IMR-90 (cell line): ENCODE data around the gene CLSTN3. TPM values are rescaled to one million over a fixed set of nuclear protein-coding genes. Genes with fewer than 3 reads are reported as not detected.

Experiments
- ATAC-seq: fragments of 200-7000 bp; cut with Tn5 transposase; 2 replicates; pipeline ENCODE4 v1.9.1; 2020; ENCODE audit warnings: low read depth, mild to moderate bottlenecking, moderate library complexity
- BruUV-seq: library from RNA; stranded (reverse); fragments of 400-500 nt; replicated peaks from 2 replicates; lab custom pipeline; 2021; lab: Mats Ljungman, UMichigan
- CTCF ChIA-PET: fragments of 300-600 bp; formaldehyde crosslinking; extraction: SDS; loops from one replicate; lab custom pipeline; 2021; ENCODE audit warnings: antibody characterized with exemption; lab: Yijun Ruan, JAX
- POLR2A ChIA-PET: fragments of 300-600 bp; sonication (Branson Sonifier 250); formaldehyde crosslinking; loops from one replicate; lab custom pipeline; 2022; ENCODE audit warnings: antibody characterized with exemption; ENCODE audit not compliant: unreplicated experiment; lab: Charles Lee
- DNase-seq: peaks from one replicate; pipeline ENCODE4 v3.0.0; 2013
- H2AFZ ChIP-seq: replicated peaks from 2 replicates; pipeline ENCODE3; 2013; ENCODE audit warnings: low read length, mild to moderate bottlenecking; ENCODE audit not compliant: poor library complexity
- H2AK5ac ChIP-seq: 2 replicates; pipeline ENCODE4 v1.6.1; 2013; ENCODE audit warnings: low read depth, low read length, inconsistent platforms
- H2AK9ac ChIP-seq: replicated peaks from 2 replicates; pipeline ENCODE3; 2013; ENCODE audit warnings: mild to moderate bottlenecking, low read depth, low read length, moderate library complexity; ENCODE audit not compliant: poor library complexity
- H2BK120ac ChIP-seq: 2 replicates; pipeline ENCODE4 v1.6.1; 2013; ENCODE audit warnings: low read depth, low read length, inconsistent platforms
- H2BK15ac ChIP-seq: 3 replicates; pipeline ENCODE4 v1.6.1; 2013; ENCODE audit warnings: low read depth, low read length, inconsistent platforms
- H2BK20ac ChIP-seq: 2 replicates; pipeline ENCODE4 v1.6.1; 2013; ENCODE audit warnings: low read depth, mild to moderate bottlenecking, inconsistent platforms, low read length, moderate library complexity
- H2BK5ac ChIP-seq: 2 replicates; pipeline ENCODE4 v1.6.1; 2013; ENCODE audit warnings: mild to moderate bottlenecking, low read depth, low read length, inconsistent platforms; ENCODE audit not compliant: poor library complexity, severe bottlenecking
- H3K14ac ChIP-seq: replicated peaks from 2 replicates; pipeline ENCODE4 v1.6.1; 2013; ENCODE audit warnings: low read depth, low read length, inconsistent platforms
- H3K18ac ChIP-seq: 2 replicates; pipeline ENCODE4 v1.6.1; 2013; ENCODE audit warnings: low read depth, low read length, control low read depth
- H3K23ac ChIP-seq: 2 replicates; pipeline ENCODE4 v1.6.1; 2013; ENCODE audit warnings: low read depth, low read length, inconsistent platforms
- H3K27ac ChIP-seq: 2 replicates; pipeline ENCODE4 v1.5.1; 2013; ENCODE audit warnings: mild to moderate bottlenecking, control low read depth, low read length; ENCODE audit not compliant: insufficient read depth
- H3K27me3 ChIP-seq: 2 replicates; pipeline ENCODE4 v1.6.1; 2013; ENCODE audit warnings: low read length; ENCODE audit not compliant: control insufficient read depth, insufficient read depth
- H3K36me3 ChIP-seq: 2 replicates; pipeline ENCODE4 v1.6.1; 2013; ENCODE audit warnings: low read length, mixed read lengths; ENCODE audit not compliant: control insufficient read depth, insufficient read depth
- H3K4ac ChIP-seq: 2 replicates; pipeline ENCODE4 v1.6.1; 2013; ENCODE audit warnings: low read depth, low read length, inconsistent platforms
- H3K4me1 ChIP-seq: 2 replicates; pipeline ENCODE4 v1.6.1; 2013; ENCODE audit warnings: low read length, mixed read lengths; ENCODE audit not compliant: control insufficient read depth, insufficient read depth
- H3K4me2 ChIP-seq: 2 replicates; pipeline ENCODE4 v1.6.1; 2013; ENCODE audit warnings: low read depth, mild to moderate bottlenecking, control low read depth, low read length, moderate library complexity
- H3K4me3 ChIP-seq: 2 replicates; pipeline ENCODE4 v1.5.1; 2013; ENCODE audit warnings: low read depth, mild to moderate bottlenecking, control low read depth, low read length, moderate library complexity; ENCODE audit not compliant: insufficient read depth
- H3K56ac ChIP-seq: 2 replicates; pipeline ENCODE4 v1.6.1; 2013; ENCODE audit warnings: low read length, inconsistent platforms; ENCODE audit not compliant: insufficient read depth; ENCODE audit errors: extremely low read depth
- H3K79me1 ChIP-seq, 2 experiments: 2 replicates each; pipeline ENCODE4 v1.6.1; 2013; ENCODE audit warnings: low read length in 2 of 2, inconsistent platforms in 1 of 2, low read depth in 1 of 2
- H3K9ac ChIP-seq: 2 replicates; pipeline ENCODE4 v1.6.1; 2013; ENCODE audit warnings: low read depth, low read length, control low read depth
- H3K9me1 ChIP-seq: 2 replicates; pipeline ENCODE4 v1.6.1; 2013; ENCODE audit warnings: low read length, inconsistent platforms; ENCODE audit not compliant: insufficient read depth
- H3K9me3 ChIP-seq: 2 replicates; pipeline ENCODE4 v1.6.1; 2013; ENCODE audit warnings: low read length; ENCODE audit not compliant: control insufficient read depth, insufficient read depth
- H4K20me1 ChIP-seq: 2 replicates; pipeline ENCODE4 v1.6.1; 2013; ENCODE audit warnings: low read length, inconsistent platforms; ENCODE audit not compliant: insufficient read depth
- H4K5ac ChIP-seq: 2 replicates; pipeline ENCODE4 v1.6.1; 2013; ENCODE audit warnings: mild to moderate bottlenecking, low read depth, low read length, control low read depth
- H4K8ac ChIP-seq, 2 experiments: 2 replicates each; pipeline ENCODE4 v1.6.1; 2013; ENCODE audit warnings: low read depth in 2 of 2, low read length in 2 of 2, control low read depth in 1 of 2, inconsistent platforms in 1 of 2
- H4K91ac ChIP-seq: 2 replicates; pipeline ENCODE4 v1.6.1; 2013; ENCODE audit warnings: low read depth, low read length, inconsistent platforms; ENCODE audit not compliant: insufficient read depth
- ELK1 ChIP-seq: fragments of 150-350 bp; IDR thresholded peaks from 2 replicates; pipeline ENCODE4 v1.6.1; 2016; ENCODE audit warnings: low read depth, mild to moderate bottlenecking, low read length, moderate library complexity, borderline replicate concordance
- FOS ChIP-seq: fragments of 150-350 bp; IDR thresholded peaks from 2 replicates; pipeline ENCODE4 v1.6.1; 2016; ENCODE audit warnings: low read depth, low read length
- POLR2A ChIP-seq: IDR thresholded peaks from 2 replicates; pipeline ENCODE4 v1.6.1; 2012; ENCODE audit warnings: mild to moderate bottlenecking, low read depth, low read length
- WGBS, 2 experiments: methylation state at CpG; one replicate each; pipeline versions ENCODE4 v1.1.5 to v1.1.7; 2013; ENCODE audit warnings: missing lambda C conversion rate in 2 of 2; ENCODE audit not compliant: insufficient read length in 1 of 2; ENCODE audit errors: extremely low coverage in 2 of 2; 5-methylcytosine and 5-hydroxymethylcytosine counted together
- dilution Hi-C: fragments of 300-500 bp; cut with HindIII; formaldehyde crosslinking; loops from one replicate; pipeline ENCODE4 v1.14.3; 2018; ENCODE audit warnings: low sequenced_read_pairs; ENCODE audit not compliant: unreplicated experiment
- in situ Hi-C: fragments of 300-500 bp; cut with MboI; formaldehyde crosslinking; loops from 3 replicates; pipeline ENCODE4 v1.14.3; 2019; ENCODE audit warnings: low sequenced_read_pairs, inconsistent platforms, mixed read lengths
- intact Hi-C: fragments of 100-400 bp; cut with micrococcal nuclease; formaldehyde crosslinking; loops from 2 replicates; pipeline ENCODE4 v1.10.0; 2022
- polyA plus RNA-seq, 3 experiments: library from polyadenylated mRNA; depleted of rRNA; stranded (reverse); fragments of >200 nt; gene quantifications; 2 replicates each; pipeline ENCODE4 v1.2.3, GENCODE V29; 2012; ENCODE audit warnings: low replicate concordance in 1 of 3
- total RNA-seq: library from RNA; depleted of rRNA; stranded (reverse); fragments of >200 nt; gene quantifications from 2 replicates; pipeline ENCODE4 v1.2.3, GENCODE V29; 2012

The CLSTN3 gene
- total and polyA plus RNA-seq, 2 of the 4 experiments (the other 2 are of a cell fraction) = 4.1 to 16.4 TPM

- H3K56ac ChIP-seq = no peak overlapping the region
- no peak overlapping the region for H2AK9ac ChIP-seq
- no peak for ATAC-seq
- POLR2A ChIA-PET = interaction anchor here (0.7 kb wide), 1 partner anchor 30 kb away, joined by 3 read pairs; no protein-coding TSS in a partner anchor
- peaks cover 37% of the 10 kb centered on the region for H3K36me3 ChIP-seq
- H3K14ac ChIP-seq = no peak overlapping the region
- intact Hi-C loops (no loop called here), in situ Hi-C loops (no loop called here), dilution Hi-C loops (no loop called here)
- CTCF ChIA-PET = no interaction called here
- H4K91ac ChIP-seq = no peak overlapping the region
- H3K4me1 ChIP-seq = no peaks in the 10 kb centered on the region
- no peak overlapping the region for H2AK5ac ChIP-seq
- BruUV-seq = no TSS peak
- no peaks in the 10 kb centered on the region for H3K27me3 ChIP-seq
- H4K5ac ChIP-seq = no peak overlapping the region
- no peak overlapping the region for H2AFZ ChIP-seq
- no peak overlapping the region for H3K4ac ChIP-seq
- no peaks in the 10 kb centered on the region for H3K79me1 ChIP-seq
- DNase-seq = no peak
- no peak overlapping the region for H3K23ac ChIP-seq
- no peak overlapping the region for H2BK120ac ChIP-seq
- no peak overlapping the region for H4K8ac ChIP-seq
- H4K20me1 ChIP-seq = no peaks in the 10 kb centered on the region; the same call in 1 of the 2 replicates
- no peak for TF ChIP-seq FOS
- no peak for TF ChIP-seq ELK1
- no peak for TF ChIP-seq POLR2A
- H3K9me3 ChIP-seq = no peaks in the 10 kb centered on the region
- H3K27ac ChIP-seq = no peak overlapping the region
- no peak overlapping the region for H3K4me2 ChIP-seq
- no peak overlapping the region for H3K9ac ChIP-seq
- WGBS, 2 experiments = 100% methylated on average over 2 of the region's 6 CpGs; no CpG with 5 or more reads in 1 of the 2 experiments
- no peak overlapping the region for H3K18ac ChIP-seq
- H3K4me3 ChIP-seq = no peak overlapping the region
- H2BK15ac ChIP-seq = no peak overlapping the region
- H3K9me1 ChIP-seq = no peaks in the 10 kb centered on the region
- H2BK5ac ChIP-seq = no peak overlapping the region
- H2BK20ac ChIP-seq = no peak overlapping the region
Measured at GRCh38 chr12:7154042-7154441, 23.9 kb downstream of the CLSTN3 start.
